ENCODE results near the gene ORC3. TPM values are rescaled to one million over a fixed set of nuclear protein-coding genes. Genes with fewer than 3 reads are reported as not detected.

ORC3 gene
- total and polyA plus RNA-seq, 10 of the 15 experiments (the other 5 are each of a cell fraction or from before 2014, with no cell fraction given): 27.2 to 76.3 (median 54.6) TPM

- TF ChIP-seq, protein P1, sequence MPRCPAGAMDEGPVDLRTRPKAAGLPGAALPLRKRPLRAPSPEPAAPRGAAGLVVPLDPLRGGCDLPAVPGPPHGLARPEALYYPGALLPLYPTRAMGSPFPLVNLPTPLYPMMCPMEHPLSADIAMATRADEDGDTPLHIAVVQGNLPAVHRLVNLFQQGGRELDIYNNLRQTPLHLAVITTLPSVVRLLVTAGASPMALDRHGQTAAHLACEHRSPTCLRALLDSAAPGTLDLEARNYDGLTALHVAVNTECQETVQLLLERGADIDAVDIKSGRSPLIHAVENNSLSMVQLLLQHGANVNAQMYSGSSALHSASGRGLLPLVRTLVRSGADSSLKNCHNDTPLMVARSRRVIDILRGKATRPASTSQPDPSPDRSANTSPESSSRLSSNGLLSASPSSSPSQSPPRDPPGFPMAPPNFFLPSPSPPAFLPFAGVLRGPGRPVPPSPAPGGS (IDR thresholded peaks at IDR 0.05; ENCODE audit: borderline replicate concordance, insufficient read depth, low read depth, low read length, poor library complexity, severe bottlenecking): peak; percentile 87
- TF ChIP-seq ZBED1 (IDR thresholded peaks at IDR 0.05; ENCODE audit: borderline replicate concordance) (peak; percentile 82; the same call in 1 of the 2 replicates), DPF2 (IDR thresholded peaks at IDR 0.05) (peak; percentile 95), SMAD5 (IDR thresholded peaks at IDR 0.05; ENCODE audit: low read depth) (no peak), RELB (IDR thresholded peaks at IDR 0.05; ENCODE audit: low read depth) (peak; percentile 80; the same call in 1 of the 2 replicates), CHD1 (IDR thresholded peaks at IDR 0.05; ENCODE audit: low read depth, low read length) (0 out of 2 replicates have a peak, but pooled peaks have one; percentile 24), RFX5 (IDR thresholded peaks at IDR 0.05; ENCODE audit: low read depth, low read length) (no peak), MAX (IDR thresholded peaks at IDR 0.05; ENCODE audit: low read depth, low read length) (no peak), MLLT1 (IDR thresholded peaks at IDR 0.05) (peak; percentile 44; the same call in 1 of the 2 replicates), BMI1 (IDR thresholded peaks at IDR 0.05; ENCODE audit: borderline replicate concordance) (no peak), SUZ12 (IDR thresholded peaks at IDR 0.05; ENCODE audit: unreplicated experiment) (no peak), ATF7 (IDR thresholded peaks at IDR 0.05; ENCODE audit: low read depth) (peak; percentile 82), ZNF592 (IDR thresholded peaks at IDR 0.05) (no peak), MEF2A (IDR thresholded peaks at IDR 0.05; ENCODE audit: insufficient read depth, low read depth, low read length) (peak; percentile 41; the same call in 1 of the 2 replicates), SP1 (IDR thresholded peaks at IDR 0.05; ENCODE audit: low read depth, low read length) (peak; percentile 45), JUND (IDR thresholded peaks at IDR 0.05; ENCODE audit: low read depth, low read length) (peak; percentile 78), KLF5 (IDR thresholded peaks at IDR 0.05; ENCODE audit: partially characterized antibody) (peak; percentile 43), RUNX3 (IDR thresholded peaks at IDR 0.05; ENCODE audit: low read length) (peak; percentile 98), EZH2 (IDR thresholded peaks at IDR 0.05; ENCODE audit: borderline replicate concordance, control insufficient read depth, low read depth, low read length) (no peak)
- TF ChIP-seq, protein P2, sequence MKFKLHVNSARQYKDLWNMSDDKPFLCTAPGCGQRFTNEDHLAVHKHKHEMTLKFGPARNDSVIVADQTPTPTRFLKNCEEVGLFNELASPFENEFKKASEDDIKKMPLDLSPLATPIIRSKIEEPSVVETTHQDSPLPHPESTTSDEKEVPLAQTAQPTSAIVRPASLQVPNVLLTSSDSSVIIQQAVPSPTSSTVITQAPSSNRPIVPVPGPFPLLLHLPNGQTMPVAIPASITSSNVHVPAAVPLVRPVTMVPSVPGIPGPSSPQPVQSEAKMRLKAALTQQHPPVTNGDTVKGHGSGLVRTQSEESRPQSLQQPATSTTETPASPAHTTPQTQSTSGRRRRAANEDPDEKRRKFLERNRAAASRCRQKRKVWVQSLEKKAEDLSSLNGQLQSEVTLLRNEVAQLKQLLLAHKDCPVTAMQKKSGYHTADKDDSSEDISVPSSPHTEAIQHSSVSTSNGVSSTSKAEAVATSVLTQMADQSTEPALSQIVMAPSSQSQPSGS (IDR thresholded peaks at IDR 0.05; ENCODE audit: low read length): peak; percentile 85
Measured at GRCh38 chr6:87705070-87705691, 115.2 kb downstream of the ORC3 start (continued).
